Renal cortical epithelial cell (primary cell): ENCODE data around the gene ADGRV1. TPM values are rescaled to one million over a fixed set of nuclear protein-coding genes. Genes with fewer than 3 reads are reported as not detected.
"Not testable (repeated sequence)": the region's sequence is repeated elsewhere in the genome, so short reads cannot be mapped to it uniquely, and the experiment has no call there.

Experiments used
- DNase-seq: peaks from one replicate; pipeline ENCODE4 v3.0.0-alpha.2; 2011; ENCODE audit warnings: low read depth
- total RNA-seq: library from RNA; depleted of rRNA; stranded (reverse); fragments of >200 nt; gene quantifications from 2 replicates; pipeline ENCODE4 v1.2.3, GENCODE V29; 2014

ADGRV1 gene
- total RNA-seq, 1 donor from 2014 or later = 0.55 TPM

GRCh38 chr5:90902651-90903386 is 344.2 kb downstream of the ADGRV1 start:
- DNase-seq = no peak

GRCh38 chr5:90909101-90909503 is 350.5 kb downstream of the ADGRV1 start:
- no peak for DNase-seq

- DNase-seq = peak; percentile 72
Observed at GRCh38 chr5:90909940-90910339, 351.3 kb downstream of the ADGRV1 start.

DNA sequence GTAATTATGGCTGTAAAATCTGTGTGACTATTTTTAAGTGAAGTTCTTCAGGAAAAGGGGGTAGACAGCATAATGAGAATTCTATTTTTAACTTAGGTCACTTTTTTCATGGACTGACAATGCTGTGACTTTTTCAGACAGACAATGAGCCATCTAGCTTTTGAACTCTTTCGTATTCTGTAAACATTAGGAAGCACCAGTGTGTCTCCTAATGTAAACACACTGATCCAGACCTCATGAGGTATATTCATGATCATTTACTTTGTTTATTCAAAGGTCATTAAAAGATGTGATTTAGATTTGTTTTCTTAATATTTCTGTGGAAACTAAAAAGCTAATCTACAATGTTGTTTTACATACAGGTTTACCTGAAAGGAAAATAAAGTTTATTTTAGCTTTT is 352.6 kb downstream of the ADGRV1 start:
- no peak for DNase-seq

DNA sequence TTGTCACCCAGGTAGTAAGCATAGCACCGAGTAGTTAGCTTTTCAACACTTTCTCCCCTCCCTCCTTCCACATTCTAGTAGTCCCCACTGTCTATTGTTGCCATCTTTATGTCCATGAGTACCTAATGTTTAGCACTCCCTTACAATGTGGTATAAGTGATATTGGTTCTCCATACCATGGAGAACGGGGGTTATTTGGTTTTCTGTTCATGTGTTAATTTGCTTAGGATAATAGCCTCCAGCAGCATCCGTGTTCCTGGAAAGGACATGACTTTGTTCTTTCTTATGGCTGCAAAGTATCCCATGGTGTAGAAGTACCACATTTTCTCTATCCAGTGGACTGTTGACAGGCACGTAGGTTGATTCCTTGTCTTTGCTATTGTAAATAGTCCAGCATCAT is 353.9 kb downstream of the ADGRV1 start:
- no peak for DNase-seq

- peak; percentile 87 for DNase-seq
Observed at GRCh38 chr5:90915393-90915792, 356.8 kb downstream of the ADGRV1 start.

- DNase-seq = peak; percentile 79
Observed at GRCh38 chr5:90916947-90917800, 358.6 kb downstream of the ADGRV1 start.

GRCh38 chr5:90917928-90918668 is 359.5 kb downstream of the ADGRV1 start:
- DNase-seq = no peak

DNA sequence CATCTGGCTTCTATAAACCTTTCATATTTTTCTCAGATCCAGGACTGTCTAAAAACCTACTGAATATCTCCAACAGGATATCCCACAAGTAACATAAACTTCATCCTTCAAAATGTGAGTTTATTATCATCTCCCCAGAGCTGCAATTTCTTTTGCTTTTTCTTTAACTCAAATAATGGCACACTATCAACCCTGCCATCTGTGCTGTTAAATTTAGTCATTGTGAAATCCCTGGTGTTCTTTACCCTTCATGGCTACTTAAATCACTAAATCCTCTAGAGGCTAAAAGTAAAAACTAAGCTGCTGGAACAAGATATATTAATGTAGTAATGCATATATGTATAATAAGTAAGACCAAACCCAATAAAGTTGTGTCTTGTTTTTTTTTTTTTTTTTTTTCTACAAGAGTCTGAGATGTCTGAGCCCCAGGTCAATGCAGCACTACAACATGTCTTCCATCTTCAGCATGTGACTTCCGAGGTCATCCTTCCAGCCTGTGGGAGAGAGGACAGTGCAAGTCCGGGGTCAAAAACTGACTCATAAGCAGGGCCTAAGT is 362.9 kb downstream of the ADGRV1 start:
- DNase-seq = no peak

GRCh38 chr5:90924222-90924621 is 365.6 kb downstream of the ADGRV1 start:
- DNase-seq = not testable (repeated sequence)

DNA sequence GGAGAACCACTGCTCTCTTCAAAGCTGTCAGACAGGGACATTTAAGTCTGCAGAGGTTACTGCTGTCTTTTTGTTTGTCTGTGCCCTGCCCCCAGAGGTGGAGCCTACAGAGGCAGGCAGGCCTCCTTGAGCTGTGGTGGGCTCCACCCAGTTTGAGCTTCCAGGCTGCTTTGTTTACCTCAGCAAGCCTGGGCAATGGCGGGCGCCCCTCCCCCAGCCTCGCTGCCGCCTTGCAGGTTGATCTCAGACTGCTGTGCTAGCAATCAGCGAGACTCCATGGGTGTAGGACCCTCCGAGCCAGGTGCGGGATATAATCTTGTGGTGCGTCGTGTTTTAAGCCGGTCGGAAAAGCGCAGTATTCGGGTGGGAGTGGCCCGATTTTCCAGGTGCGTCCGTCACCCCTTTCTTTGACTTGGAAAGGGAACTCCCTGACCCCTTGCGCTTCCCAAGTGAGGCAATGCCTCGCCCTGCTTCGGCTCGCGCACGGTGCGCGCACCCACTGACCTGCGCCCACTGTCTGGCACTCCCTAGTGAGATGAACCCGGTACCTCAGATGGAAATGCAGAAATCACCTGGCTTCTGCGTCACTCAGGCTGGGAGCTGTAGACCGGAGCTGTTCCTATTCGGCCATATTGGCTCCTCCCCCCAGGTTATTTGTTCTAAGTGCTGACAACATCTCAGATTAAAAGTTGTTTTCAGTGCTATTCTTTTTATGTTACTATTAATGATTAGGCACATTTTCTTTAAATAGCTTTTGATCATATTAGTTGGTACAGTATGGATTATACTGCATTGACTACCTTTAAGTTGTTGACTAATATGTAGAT is 370.6 kb downstream of the ADGRV1 start:
- DNase-seq = not testable (repeated sequence)

DNA sequence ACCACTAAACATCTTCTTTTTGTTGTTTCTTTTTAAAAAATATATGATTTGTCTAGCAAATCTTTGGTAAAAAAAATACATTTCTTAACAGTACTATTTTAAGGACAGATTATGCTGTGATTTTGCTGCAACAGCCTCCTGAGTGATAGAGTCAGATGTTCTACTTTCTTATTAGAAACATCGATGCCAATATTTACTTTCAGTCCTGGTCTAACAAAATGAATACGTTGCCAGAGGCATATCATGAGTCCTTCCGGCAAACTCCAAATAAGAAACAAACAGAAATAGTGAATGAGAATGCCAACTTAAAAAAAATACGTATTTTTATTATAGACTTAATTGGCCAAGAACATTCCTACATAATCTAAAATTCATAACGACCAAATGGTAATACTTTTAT is 371.5 kb downstream of the ADGRV1 start:
- no peak for DNase-seq

- no peak for DNase-seq
Observed at GRCh38 chr5:90930756-90931431, 372.3 kb downstream of the ADGRV1 start.

GRCh38 chr5:90932052-90932699 is 373.6 kb downstream of the ADGRV1 start:
- DNase-seq = peak; percentile 69

DNA sequence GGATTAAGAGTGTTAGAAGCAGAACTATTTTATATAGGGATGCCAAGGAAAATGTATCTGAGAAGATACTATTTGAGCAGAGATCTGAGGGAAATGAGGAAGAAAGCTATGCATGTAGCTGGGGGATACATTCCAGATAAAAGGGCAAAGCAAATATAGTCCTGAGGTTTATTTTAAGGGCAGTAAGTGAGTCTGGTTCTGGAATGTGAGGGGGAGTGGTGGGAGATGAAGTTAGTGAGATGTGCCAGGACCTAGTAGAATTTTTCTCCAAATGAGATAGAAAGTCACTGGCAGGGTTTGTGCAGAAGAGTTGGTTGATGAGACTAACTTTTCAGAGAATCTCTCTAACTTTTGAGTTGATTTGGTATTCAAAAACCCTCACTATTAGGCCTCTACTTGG is 374.7 kb downstream of the ADGRV1 start:
- no peak for DNase-seq

GRCh38 chr5:90934091-90934719 is 375.6 kb downstream of the ADGRV1 start:
- DNase-seq = no peak

GRCh38 chr5:90934738-90935137 is 376.1 kb downstream of the ADGRV1 start:
- DNase-seq = no peak

GRCh38 chr5:90939211-90939610 is 380.6 kb downstream of the ADGRV1 start:
- peak; percentile 71 for DNase-seq

DNA sequence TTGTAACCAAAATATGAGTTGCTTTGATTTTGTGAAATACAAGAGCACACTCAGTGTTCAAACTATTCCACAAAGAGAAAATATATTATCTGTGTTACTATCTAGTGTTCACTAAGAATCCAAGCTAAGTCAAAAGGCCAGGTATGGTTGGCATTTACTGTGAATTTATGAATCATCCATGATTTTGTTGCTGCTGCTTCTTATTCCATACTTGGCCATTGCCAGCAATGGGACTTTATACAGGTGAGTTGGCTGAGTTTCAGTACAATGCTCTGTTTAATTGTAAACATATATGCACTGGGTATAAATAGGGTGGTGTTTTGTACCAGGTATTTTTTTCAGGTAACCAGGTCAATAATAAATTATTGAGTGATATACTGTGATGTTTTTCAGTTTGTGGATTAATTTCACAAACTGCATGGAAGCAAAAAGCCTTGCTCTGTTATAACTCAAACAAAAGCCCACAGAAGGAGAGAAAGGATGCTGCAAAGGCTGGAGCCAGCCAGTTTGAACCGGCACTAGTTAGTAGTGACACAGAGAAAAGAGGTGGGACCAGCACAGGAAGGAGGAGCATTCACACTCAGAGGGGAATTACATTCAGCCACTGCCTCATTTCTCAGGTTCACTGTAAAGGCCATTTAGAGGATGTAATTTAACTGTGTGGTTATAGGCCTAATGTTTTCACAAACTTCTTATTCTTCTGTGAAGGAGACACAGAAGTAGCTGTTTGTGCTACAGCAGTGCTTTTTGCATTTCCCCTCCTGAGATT is 381.8 kb downstream of the ADGRV1 start:
- peak; percentile 83 for DNase-seq
